ENCODE measurements around the gene MVK.

- TF ChIP-seq HDGF (IDR thresholded peaks at IDR 0.05; ENCODE audit: borderline replicate concordance) (no peak), ZNF384 (IDR thresholded peaks at IDR 0.05) (no peak), FOXK2 (IDR thresholded peaks at IDR 0.05) (no peak)
These were observed 15.0 kb upstream of the MVK start for GRCh38 chr12:109558374-109559199.

All from HEK293T (cell line).